NCI-H1930 (cell line): ENCODE data around the gene STS.
A peak's percentile ranks its signal among the peaks of the same experiment; 100 is the strongest.

Source experiments
- DNase-seq, 2 experiments: peaks; one replicate each; lab custom pipeline; 2025; lab: John Stamatoyannopoulos, UW

Gene STS

GRCh38 chrX:7147413-7147977 lies at the start of gene STS:
STS (plus strand) TSS chrX:7147712; CDS start chrX:7253200, 105,488 bp downstream.
- peak; percentile 3 to 37 for DNase-seq

GRCh38 chrX:7100022-7100421 lies 47.5 kb upstream of the STS start:
- DNase-seq = no peak

GRCh38 chrX:7102119-7102518 lies 45.4 kb upstream of the STS start:
- no peak for DNase-seq

- no peak for DNase-seq
Measured at GRCh38 chrX:7106649-7107048, 40.9 kb upstream of the STS start.

- no peak for DNase-seq
Measured at GRCh38 chrX:7108030-7108429, 39.5 kb upstream of the STS start.

- no peak for DNase-seq
Measured at GRCh38 chrX:7109049-7109531, 38.4 kb upstream of the STS start.

GRCh38 chrX:7109838-7110793 lies 37.4 kb upstream of the STS start:
- DNase-seq = no peak

- DNase-seq = no peak
Measured at GRCh38 chrX:7110821-7111276, 36.7 kb upstream of the STS start.

- DNase-seq = no peak
Measured at GRCh38 chrX:7111518-7111917, 36.0 kb upstream of the STS start.

- peak in 1 of 2 experiments; percentile 2 for DNase-seq
Measured at GRCh38 chrX:7112071-7112470, 35.4 kb upstream of the STS start.

- no peak for DNase-seq
Measured at GRCh38 chrX:7115557-7115956, 32.0 kb upstream of the STS start.

- no peak for DNase-seq
Measured at GRCh38 chrX:7116081-7116480, 31.4 kb upstream of the STS start.

GRCh38 chrX:7117587-7117986 lies 29.9 kb upstream of the STS start:
- no peak for DNase-seq

GRCh38 chrX:7119950-7120877 lies 27.3 kb upstream of the STS start:
- DNase-seq = no peak

GRCh38 chrX:7120878-7121219 lies 26.7 kb upstream of the STS start:
- DNase-seq = no peak

GRCh38 chrX:7127056-7127455 lies 20.5 kb upstream of the STS start:
- no peak for DNase-seq

GRCh38 chrX:7131621-7132020 lies 15.9 kb upstream of the STS start:
- DNase-seq = no peak

GRCh38 chrX:7132335-7133049 lies 15.0 kb upstream of the STS start:
- DNase-seq = no peak

- DNase-seq = no peak
Measured at GRCh38 chrX:7133050-7133440, 14.5 kb upstream of the STS start.

GRCh38 chrX:7134981-7135380 lies 12.5 kb upstream of the STS start:
- DNase-seq = no peak
